ENCODE results near the gene NEDD4L. TPM values are rescaled to one million over a fixed set of nuclear protein-coding genes. Genes with fewer than 3 reads are reported as not detected.
"Not testable (repeated sequence)": the region's sequence is repeated elsewhere in the genome, so short reads cannot be mapped to it uniquely, and the experiment has no call there.

The NEDD4L gene
- polyA plus RNA-seq, 1 of the 3 experiments (the other 2 are of a cell fraction), result 13.2 TPM

GRCh38 chr18:58264840-58265239 lies 220.8 kb downstream of the NEDD4L start:
- Histone ChIP-seq H3K27ac (ENCODE audit: low read depth in 2 of 2, low read length in 1 of 2) (no peak overlapping the region), H3K4me3 (ENCODE audit: low read depth in 2 of 2, low read length in 1 of 2) (no peak overlapping the region), H3K79me2 (ENCODE audit: insufficient read depth) (no peaks in the 10 kb centered on the region), H3K9ac (no peak overlapping the region), H3K36me3 (replicated peaks in 1 of 2; ENCODE audit: control insufficient read depth in 1 of 2, insufficient read depth in 2 of 2, low read length in 1 of 2) (no peaks in the 10 kb centered on the region), H3K4me2 (no peak overlapping the region), H3K9me2 (no peaks in the 10 kb centered on the region), H4K20me1 (ENCODE audit: insufficient read depth) (no peaks in the 10 kb centered on the region), H3K27me3 (ENCODE audit: insufficient read depth) (no peaks in the 10 kb centered on the region), H3K4me1 (ENCODE audit: control insufficient read depth in 1 of 2, insufficient read depth in 2 of 2, low read depth in 1 of 2, low read length in 1 of 2) (peaks cover 0 to 7% of the 10 kb centered on the region in 2 experiments; a peak in 2 of 4 replicates), H3K9me3 (no peaks in the 10 kb centered on the region), H3F3A (replicated peaks; ENCODE audit: insufficient read depth) (no peaks in the 10 kb centered on the region), H2AFZ (ENCODE audit: low read depth) (no peak overlapping the region)
- 100% methylated on average over 2 of the region's 2 CpGs for WGBS (ENCODE audit: low lambda C conversion rate)
- POLR2A ChIA-PET, result no interaction called here
- DNase-seq, result no peak
- TF ChIP-seq ZBTB33 (IDR thresholded peaks at IDR 0.05; ENCODE audit: borderline replicate concordance, low read depth) (no peak), USF2 (IDR thresholded peaks at IDR 0.05; ENCODE audit: borderline replicate concordance, low read depth, low read length) (no peak), NRF1 (IDR thresholded peaks at IDR 0.05; ENCODE audit: low read depth, low read length) (no peak), PBX3 (IDR thresholded peaks at IDR 0.05) (no peak), GABPA (IDR thresholded peaks at IDR 0.05; ENCODE audit: low read depth) (no peak), MEF2A (IDR thresholded peaks at IDR 0.05; ENCODE audit: borderline replicate concordance, low read depth) (no peak), TEAD4 (IDR thresholded peaks at IDR 0.05; ENCODE audit: borderline replicate concordance, insufficient read depth) (no peak), GATA2 (CRISPR knock-in tag; IDR thresholded peaks at IDR 0.05) (no peak), MAX (IDR thresholded peaks at IDR 0.05; ENCODE audit: low read depth) (no peak), RFX5 (IDR thresholded peaks at IDR 0.05; ENCODE audit: low read length) (no peak), NFIC (IDR thresholded peaks at IDR 0.05; ENCODE audit: borderline replicate concordance) (no peak), USF1 (IDR thresholded peaks at IDR 0.05; ENCODE audit: borderline replicate concordance, low read depth) (no peak), RXRA (IDR thresholded peaks at IDR 0.05; ENCODE audit: borderline replicate concordance, low read depth) (no peak), POLR2AphosphoS5 (IDR thresholded peaks at IDR 0.05; ENCODE audit: low read depth, low read length) (no peak), EZH2phosphoT487 (IDR thresholded peaks at IDR 0.05; ENCODE audit: borderline replicate concordance, low read depth) (no peak), TCF12 (IDR thresholded peaks at IDR 0.05) (no peak), JUND (IDR thresholded peaks at IDR 0.05) (no peak)
- CTCF ChIA-PET, result no interaction called here

- H2AFZ ChIP-seq (ENCODE audit: low read depth); H3K9me3 ChIP-seq; DNase-seq; H3K9me2 ChIP-seq; CTCF ChIA-PET; H3K9ac ChIP-seq; H3K36me3 ChIP-seq (replicated peaks in 1 of 2; ENCODE audit: control insufficient read depth in 1 of 2, insufficient read depth in 2 of 2, low read length in 1 of 2); H3F3A ChIP-seq (replicated peaks; ENCODE audit: insufficient read depth); H3K27ac ChIP-seq (ENCODE audit: low read depth in 2 of 2, low read length in 1 of 2); H3K4me3 ChIP-seq (ENCODE audit: low read depth in 2 of 2, low read length in 1 of 2); H3K4me1 ChIP-seq (ENCODE audit: control insufficient read depth in 1 of 2, insufficient read depth in 2 of 2, low read depth in 1 of 2, low read length in 1 of 2); H3K79me2 ChIP-seq (ENCODE audit: insufficient read depth); POLR2A ChIA-PET; H4K20me1 ChIP-seq (ENCODE audit: insufficient read depth); H3K27me3 ChIP-seq (ENCODE audit: insufficient read depth); H3K4me2 ChIP-seq: not testable (repeated sequence)
- WGBS (ENCODE audit: low lambda C conversion rate), result 88% methylated on average over 3 of the region's 3 CpGs
These were observed 221.5 kb downstream of the NEDD4L start for GRCh38 chr18:58265489-58265888.

Measured in SK-N-SH (cell line).